H1 (cell line): ENCODE results near the gene SMAD6. TPM values are rescaled to one million over a fixed set of nuclear protein-coding genes. Genes with fewer than 3 reads are reported as not detected.

Experiments used
- CTCF ChIA-PET: fragments of 300-600 bp; sonication (Branson Sonifier 250); formaldehyde crosslinking; loops from one replicate; lab custom pipeline; 2021; ENCODE audit not compliant: partially characterized antibody; lab: Charles Lee
- POLR2A ChIA-PET: fragments of 300-600 bp; sonication (Branson Sonifier 250); formaldehyde crosslinking; loops from one replicate; lab custom pipeline; 2021; ENCODE audit warnings: inconsistent platforms; ENCODE audit not compliant: partially characterized antibody; lab: Charles Lee
- DNase-seq, 2 experiments: peaks; one replicate each; pipeline versions ENCODE4 v3.0.0 to v3.0.0-alpha.2; 2010 to 2022; ENCODE audit warnings: low spot score in 2 of 2, low read depth in 1 of 2, mixed read lengths in 1 of 2
- FAIRE-seq: peaks from 2 replicates; lab custom pipeline; 2011; peaks lifted over from hg19 to GRCh38; lab: Jason Lieb, UNC
- H2AFZ ChIP-seq: 2 replicates; pipeline ENCODE4 v1.8.1; 2012; ENCODE audit warnings: low read length, inconsistent platforms
- H2AK5ac ChIP-seq: 2 replicates; pipeline ENCODE4 v1.6.1; 2013; ENCODE audit warnings: low read depth, low read length
- H2BK120ac ChIP-seq: replicated peaks from 2 replicates; pipeline ENCODE3; 2013; ENCODE audit warnings: low read depth, low read length, inconsistent platforms
- H2BK12ac ChIP-seq: 2 replicates; pipeline ENCODE4 v1.6.1; 2013; ENCODE audit warnings: low read depth, low read length
- H2BK15ac ChIP-seq: 2 replicates; pipeline ENCODE4 v1.6.1; 2013; ENCODE audit warnings: low read length
- H2BK20ac ChIP-seq: 2 replicates; pipeline ENCODE4 v1.6.1; 2013; ENCODE audit warnings: low read length
- H2BK5ac ChIP-seq: 2 replicates; pipeline ENCODE4 v1.6.1; 2013; ENCODE audit warnings: low read depth, low read length
- H3K14ac ChIP-seq: 2 replicates; pipeline ENCODE4 v1.6.1; 2013; ENCODE audit warnings: inconsistent platforms; ENCODE audit not compliant: insufficient read length
- H3K18ac ChIP-seq: 2 replicates; pipeline ENCODE4 v1.6.1; 2013; ENCODE audit warnings: low read length; ENCODE audit errors: extremely low read depth
- H3K23ac ChIP-seq: 2 replicates; pipeline ENCODE4 v1.6.1; 2013; ENCODE audit warnings: inconsistent platforms; ENCODE audit not compliant: insufficient read length
- H3K23me2 ChIP-seq: 2 replicates; pipeline ENCODE4 v1.6.1; 2013; ENCODE audit warnings: low read depth, low read length
- H3K27ac ChIP-seq: 2 replicates; pipeline ENCODE4 v1.6.1; 2011; ENCODE audit warnings: low read depth, low read length, inconsistent platforms
- H3K27me3 ChIP-seq, 4 experiments: replicated peaks in 1 of 4; 1 replicate in 1 of 4; 2 replicates in 3 of 4; pipeline versions ENCODE4 v1.6.1 to v1.8.1; 2011 to 2013; ENCODE audit warnings: low read length in 3 of 4, mild to moderate bottlenecking in 3 of 4, inconsistent platforms in 2 of 4, mixed read lengths in 2 of 4, moderate library complexity in 1 of 4; ENCODE audit not compliant: control insufficient read depth in 3 of 4, insufficient read depth in 3 of 4; ENCODE audit errors: extremely low read depth in 1 of 4
- H3K36me3 ChIP-seq, 4 experiments: 2 replicates each; pipeline versions ENCODE4 v1.6.1 to v1.8.1; 2011 to 2013; ENCODE audit warnings: mild to moderate bottlenecking in 4 of 4, low read length in 3 of 4, moderate library complexity in 2 of 4, control low read depth in 1 of 4, inconsistent platforms in 1 of 4; ENCODE audit not compliant: insufficient read depth in 4 of 4, control insufficient read depth in 2 of 4
- H3K4ac ChIP-seq: replicated peaks from 2 replicates; pipeline ENCODE3; 2013; ENCODE audit warnings: low read length, low read depth, mixed read lengths, inconsistent platforms; ENCODE audit not compliant: insufficient read length
- H3K4me1 ChIP-seq, 4 experiments: replicated peaks in 1 of 4; 1 replicate in 1 of 4; 2 replicates in 3 of 4; pipeline versions ENCODE4 v1.6.1 to v1.8.1; 2011 to 2013; ENCODE audit warnings: low read length in 3 of 4, inconsistent platforms in 2 of 4, mixed read lengths in 1 of 4; ENCODE audit not compliant: insufficient read depth in 4 of 4, control insufficient read depth in 3 of 4
- H3K4me2 ChIP-seq, 2 experiments: 2 replicates each; pipeline versions ENCODE4 v1.6.1 to v1.8.1; 2011 to 2013; ENCODE audit warnings: low read depth in 2 of 2, low read length in 2 of 2, control low read depth in 1 of 2, inconsistent platforms in 1 of 2, mild to moderate bottlenecking in 1 of 2; ENCODE audit not compliant: insufficient read depth in 1 of 2
- H3K4me3 ChIP-seq, 4 experiments: fragments of 200-600, 300-600 bp in 1 of 4; sonication (generic), shearing (Covaris generic), sonication (Bioruptor Twin) in 1 of 4; 2 replicates each; pipeline versions ENCODE4 v1.5.1 to v1.8.1; 2011 to 2016; ENCODE audit warnings: low read length in 4 of 4, low read depth in 3 of 4, control low read depth in 2 of 4, inconsistent platforms in 2 of 4, mild to moderate bottlenecking in 2 of 4, mixed read lengths in 1 of 4, moderate library complexity in 1 of 4; ENCODE audit not compliant: insufficient read depth in 2 of 4; ENCODE audit errors: extremely low read depth in 1 of 4
- H3K56ac ChIP-seq: replicated peaks from 2 replicates; pipeline ENCODE3; 2013; ENCODE audit warnings: low read depth, mild to moderate bottlenecking, mixed read lengths, low read length, inconsistent platforms; ENCODE audit not compliant: insufficient read length
- H3K79me1 ChIP-seq: 2 replicates; pipeline ENCODE4 v1.6.1; 2013; ENCODE audit warnings: low read depth, low read length, control low read depth
- H3K79me2 ChIP-seq, 2 experiments: 2 replicates each; pipeline versions ENCODE4 v1.6.1 to v1.8.1; 2012 to 2013; ENCODE audit warnings: low read length in 2 of 2, mild to moderate bottlenecking in 2 of 2, inconsistent platforms in 1 of 2; ENCODE audit not compliant: insufficient read depth in 2 of 2, control insufficient read depth in 1 of 2
- H3K9ac ChIP-seq, 4 experiments: replicated peaks in 1 of 4; 1 replicate in 1 of 4; 2 replicates in 3 of 4; pipeline versions ENCODE4 v1.6.1 to v1.8.1; 2011 to 2013; ENCODE audit warnings: low read depth in 3 of 4, low read length in 3 of 4, control low read depth in 2 of 4, mild to moderate bottlenecking in 2 of 4, moderate library complexity in 2 of 4, inconsistent platforms in 1 of 4; ENCODE audit errors: extremely low read depth in 1 of 4
- H3K9me3 ChIP-seq, 2 experiments: 2 replicates each; pipeline versions ENCODE4 v1.6.1 to v1.8.1; 2012 to 2013; ENCODE audit warnings: mild to moderate bottlenecking in 2 of 2, moderate library complexity in 2 of 2, control low read depth in 1 of 2, inconsistent platforms in 1 of 2, low read depth in 1 of 2, low read length in 1 of 2, mixed read lengths in 1 of 2; ENCODE audit not compliant: insufficient read depth in 2 of 2
- H4K20me1 ChIP-seq, 2 experiments: replicated peaks in 1 of 2; 2 replicates each; pipeline versions ENCODE3 to v1.8.1; 2011 to 2013; ENCODE audit warnings: inconsistent platforms in 2 of 2, low read length in 2 of 2, mild to moderate bottlenecking in 1 of 2; ENCODE audit not compliant: insufficient read depth in 2 of 2, control insufficient read depth in 1 of 2
- H4K5ac ChIP-seq: 2 replicates; pipeline ENCODE4 v1.6.1; 2013; ENCODE audit warnings: low read length, low read depth, mixed read lengths, inconsistent platforms; ENCODE audit not compliant: insufficient read length
- H4K8ac ChIP-seq: 2 replicates; pipeline ENCODE4 v1.8.0; 2013; ENCODE audit warnings: mild to moderate bottlenecking, moderate library complexity, low read length, inconsistent platforms; ENCODE audit not compliant: insufficient read depth; ENCODE audit errors: extremely low read depth
- H4K91ac ChIP-seq: replicated peaks from 2 replicates; pipeline ENCODE3; 2013; ENCODE audit warnings: low read length, mixed read lengths, inconsistent platforms; ENCODE audit not compliant: insufficient read length
- HDAC2 ChIP-seq, 2 experiments: fragments of 300-600 bp in 1 of 2; sonication (generic) in 1 of 2; IDR thresholded peaks; 2 replicates each; pipeline ENCODE4 v1.6.1; 2011 to 2012; ENCODE audit warnings: low read depth in 2 of 2, low read length in 2 of 2, mild to moderate bottlenecking in 2 of 2, moderate library complexity in 2 of 2, borderline replicate concordance in 1 of 2, inconsistent platforms in 1 of 2
- KDM5A ChIP-seq: fragments of 200-600 bp; IDR thresholded peaks from 2 replicates; pipeline ENCODE4 v1.7.1; 2012; ENCODE audit warnings: mild to moderate bottlenecking, low read length, inconsistent platforms, mixed read lengths
- POLR2A ChIP-seq, 2 experiments: IDR thresholded peaks; 1 replicate in 1 of 2; 2 replicates in 1 of 2; pipeline ENCODE4 v1.6.1; 2011; ENCODE audit warnings: low read depth in 2 of 2, low read length in 2 of 2, mild to moderate bottlenecking in 2 of 2; ENCODE audit errors: control extremely low read depth in 1 of 2
- POLR2AphosphoS5 ChIP-seq: IDR thresholded peaks from 2 replicates; pipeline ENCODE4 v1.6.1; 2011; ENCODE audit warnings: low read depth, low read length
- RAD21 ChIP-seq, 2 experiments: IDR thresholded peaks in 1 of 2; conservative IDR thresholded peaks in 1 of 2; 2 replicates each; pipeline ENCODE4 v1.6.1; 2011; ENCODE audit warnings: low read depth in 2 of 2, low read length in 2 of 2, improper control_type of control experiment in 1 of 2, inconsistent platforms in 1 of 2, mild to moderate bottlenecking in 1 of 2, moderate library complexity in 1 of 2
- RBBP5 ChIP-seq: IDR thresholded peaks from 2 replicates; pipeline ENCODE4 v1.7.1; 2012; ENCODE audit warnings: low read depth, mild to moderate bottlenecking, inconsistent platforms, low read length, moderate library complexity, borderline replicate concordance
- SIRT6 ChIP-seq: IDR thresholded peaks from one replicate; pipeline ENCODE4 v1.7.1; 2012; ENCODE audit warnings: low read length, inconsistent platforms
- SIX5 ChIP-seq: IDR thresholded peaks from 2 replicates; pipeline ENCODE4 v1.6.1; 2011; ENCODE audit warnings: mild to moderate bottlenecking, low read depth, low read length
- TCF12 ChIP-seq: IDR thresholded peaks from 2 replicates; pipeline ENCODE4 v1.6.1; 2011; ENCODE audit warnings: low read depth, mild to moderate bottlenecking, low read length
- WGBS, 2 experiments: shearing (Covaris generic) in 1 of 2; methylation state at CpG; one replicate each; pipeline versions ENCODE4 v1.1.6 to v1.1.7; 2013 to 2015; ENCODE audit warnings: low lambda C conversion rate in 2 of 2, mixed read lengths in 2 of 2, inconsistent platforms in 1 of 2, low coverage in 1 of 2, missing lambda C conversion rate in 1 of 2; ENCODE audit not compliant: insufficient replicate concordance in 2 of 2, insufficient coverage in 1 of 2, insufficient read length in 1 of 2; ENCODE audit errors: extremely low coverage in 1 of 2, missing lambda C conversion rate in 1 of 2; 5-methylcytosine and 5-hydroxymethylcytosine counted together
- polyA plus RNA-seq, 7 experiments: library from polyadenylated mRNA; depleted of rRNA in 3 of 7; stranded (reverse) in 5 of 7; unstranded in 2 of 7; fragments of >200 nt in 5 of 7; fragments of 200-250 nt in 2 of 7; gene quantifications; 1 replicate in 5 of 7; 2 replicates in 1 of 7; 4 replicates in 1 of 7; pipeline versions ENCODE4 v1.2.1 to v1.2.3, GENCODE V29; 2011 to 2013; ENCODE audit warnings: missing spikeins in 2 of 7, mixed read lengths in 2 of 7
- total RNA-seq: library from RNA; stranded (reverse); fragmentation: NEBNext Ultra II Directional; extraction: Animal tissue kit (Norgen Biotek cat#: 25700); gene quantifications from 2 replicates; pipeline ENCODE4 v1.2.1, GENCODE V29; 2021
- TF ChIP-seq, protein P1 (sequence below): IDR thresholded peaks from 2 replicates; pipeline ENCODE4 v1.6.1; 2011; ENCODE audit warnings: low read depth, mild to moderate bottlenecking, low read length; ENCODE audit not compliant: insufficient read depth

Gene SMAD6
- total and polyA plus RNA-seq, 2 of the 8 experiments (the other 6 are each of a cell fraction or from before 2014, with no cell fraction given), result 1.8 to 7.0 TPM

- Histone ChIP-seq H2BK20ac (no peak overlapping the region), H4K91ac (no peak overlapping the region), H3K9me3 (no peaks in the 10 kb centered on the region), H3K9ac (no peak overlapping the region), H3K56ac (no peak overlapping the region), H4K5ac (no peak overlapping the region), H3K79me1 (no peaks in the 10 kb centered on the region), H3K18ac (no peak overlapping the region), H3K4me3 (no peak overlapping the region), H3K4ac (no peak overlapping the region), H3K4me2 (no peak overlapping the region), H2BK120ac (no peak overlapping the region), H3K27ac (no peak overlapping the region), H4K20me1 (no peaks in the 10 kb centered on the region), H2AFZ (peak overlapping the region; percentile 52; the same call in 1 of the 2 replicates), H3K14ac (no peak overlapping the region), H3K36me3 (no peaks in the 10 kb centered on the region), H3K23me2 (no peaks in the 10 kb centered on the region), H2BK12ac (no peak overlapping the region), H3K4me1 (no peaks in the 10 kb centered on the region), H3K27me3 (no peaks in the 10 kb centered on the region), H4K8ac (no peak overlapping the region), H3K23ac (no peak overlapping the region), H3K79me2 (no peaks in the 10 kb centered on the region), H2BK5ac (no peak overlapping the region), H2AK5ac (no peak overlapping the region), H2BK15ac (no peak overlapping the region)
- FAIRE-seq, result no peak
- ChIA-PET POLR2A (interaction anchor here (0.6 to 1.7 kb wide), 3 partner anchors 9 to 14 kb away, joined by 3 to 4 read pairs (median 3); partner anchors contain the start of gene SMAD6), CTCF (interaction anchor here (0.5 to 16.9 kb wide), 8 partner anchors 13 to 684 kb away, joined by 3 to 361 read pairs (median 3); no protein-coding TSS in a partner anchor)
- DNase-seq, result no peak
- 90% methylated on average over 6 of the region's 6 CpGs; no CpG with 5 or more reads in 1 of the 2 experiments for WGBS, 2 experiments
- TF ChIP-seq POLR2AphosphoS5, result no peak
- no peak for TF ChIP-seq POLR2A (IDR thresholded peaks at IDR 0.05; ENCODE audit: control extremely low read depth in 1 of 2, low read depth in 2 of 2, low read length in 2 of 2)
- TF ChIP-seq RAD21 (IDR thresholded peaks at IDR 0.05 in 1 of 2, conservative IDR thresholded peaks at IDR 0.05 in 1 of 2; ENCODE audit: low read depth in 2 of 2, low read length in 2 of 2), result no peak
- TF ChIP-seq SIX5, result no peak
- no peak for TF ChIP-seq HDAC2 (IDR thresholded peaks at IDR 0.05; ENCODE audit: borderline replicate concordance in 1 of 2, low read depth in 2 of 2, low read length in 2 of 2)
- no peak for TF ChIP-seq SIRT6
- TF ChIP-seq, protein P1, sequence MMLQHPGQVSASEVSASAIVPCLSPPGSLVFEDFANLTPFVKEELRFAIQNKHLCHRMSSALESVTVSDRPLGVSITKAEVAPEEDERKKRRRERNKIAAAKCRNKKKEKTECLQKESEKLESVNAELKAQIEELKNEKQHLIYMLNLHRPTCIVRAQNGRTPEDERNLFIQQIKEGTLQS, result no peak
- TF ChIP-seq KDM5A, result no peak
- TF ChIP-seq RBBP5, result no peak
- TF ChIP-seq TCF12, result no peak
Observed at GRCh38 chr15:66692808-66693596, 9.0 kb upstream of the SMAD6 start.
